Muscle of arm (tissue), 14 donors: ENCODE results near the gene MTFP1. TPM values are rescaled to one million over a fixed set of nuclear protein-coding genes. Genes with fewer than 3 reads are reported as not detected.
A peak's percentile ranks its signal among the peaks of the same experiment; 100 is the strongest.

Experiments used
- DNase-seq: peaks from one replicate; pipeline ENCODE4 v3.0.0-alpha.2; 2013
- long read RNA-seq, 11 donors: transcript quantifications; one replicate each; lab custom pipeline, GENCODE V29; 2026
- polyA plus RNA-seq, 12 donors: library from polyadenylated mRNA; unstranded; fragments of 120-200 nt; gene quantifications; one replicate each; pipeline ENCODE4 v1.2.1, GENCODE V29; 2013; ENCODE audit not compliant: insufficient read length in 12 of 12

The MTFP1 gene, protein sequence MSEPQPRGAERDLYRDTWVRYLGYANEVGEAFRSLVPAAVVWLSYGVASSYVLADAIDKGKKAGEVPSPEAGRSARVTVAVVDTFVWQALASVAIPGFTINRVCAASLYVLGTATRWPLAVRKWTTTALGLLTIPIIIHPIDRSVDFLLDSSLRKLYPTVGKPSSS
- polyA plus RNA-seq: 1 to 10 TPM in 10 of 12 donors, not detected in 2; 3.2 to 6.2 (median 5.0) TPM
- long read RNA-seq, donor 1, partial matches to known transcripts: 0 of 2 reads
- long read RNA-seq, donor 1, other reads (novel, unspliced or antisense): 0 of 2 reads
- long read RNA-seq, donor 2, transcript MTFP1-201 (4 exons, 1,370 nt): major isoform, 6 of 8 reads
- long read RNA-seq, donor 2, partial matches to known transcripts: 0 of 8 reads
- long read RNA-seq, donor 2, other reads (novel, unspliced or antisense): 0 of 8 reads
- long read RNA-seq, donor 3, partial matches to known transcripts: 0 of 2 reads
- long read RNA-seq, donor 3, other reads (novel, unspliced or antisense): 0 of 2 reads
- long read RNA-seq, donor 4: 0 reads
- long read RNA-seq, donor 5: 0 reads
- long read RNA-seq, donor 6, partial matches to known transcripts: 0 of 7 reads
- long read RNA-seq, donor 6, other reads (novel, unspliced or antisense): 0 of 7 reads
- long read RNA-seq, donor 7: 0 reads
- long read RNA-seq, donor 8, partial matches to known transcripts: 0 of 3 reads
- long read RNA-seq, donor 8, other reads (novel, unspliced or antisense): 0 of 3 reads
- long read RNA-seq, donor 9, partial matches to known transcripts: 0 of 1 reads
- long read RNA-seq, donor 9, other reads (novel, unspliced or antisense): 0 of 1 reads
- long read RNA-seq, donor 10, partial matches to known transcripts: 0 of 4 reads
- long read RNA-seq, donor 10, other reads (novel, unspliced or antisense): 0 of 4 reads
- long read RNA-seq, donor 11, transcript MTFP1-201 (4 exons, 1,370 nt): major isoform, 6 of 7 reads
- long read RNA-seq, donor 11, partial matches to known transcripts: 0 of 7 reads
- long read RNA-seq, donor 11, other reads (novel, unspliced or antisense): 0 of 7 reads

DNA sequence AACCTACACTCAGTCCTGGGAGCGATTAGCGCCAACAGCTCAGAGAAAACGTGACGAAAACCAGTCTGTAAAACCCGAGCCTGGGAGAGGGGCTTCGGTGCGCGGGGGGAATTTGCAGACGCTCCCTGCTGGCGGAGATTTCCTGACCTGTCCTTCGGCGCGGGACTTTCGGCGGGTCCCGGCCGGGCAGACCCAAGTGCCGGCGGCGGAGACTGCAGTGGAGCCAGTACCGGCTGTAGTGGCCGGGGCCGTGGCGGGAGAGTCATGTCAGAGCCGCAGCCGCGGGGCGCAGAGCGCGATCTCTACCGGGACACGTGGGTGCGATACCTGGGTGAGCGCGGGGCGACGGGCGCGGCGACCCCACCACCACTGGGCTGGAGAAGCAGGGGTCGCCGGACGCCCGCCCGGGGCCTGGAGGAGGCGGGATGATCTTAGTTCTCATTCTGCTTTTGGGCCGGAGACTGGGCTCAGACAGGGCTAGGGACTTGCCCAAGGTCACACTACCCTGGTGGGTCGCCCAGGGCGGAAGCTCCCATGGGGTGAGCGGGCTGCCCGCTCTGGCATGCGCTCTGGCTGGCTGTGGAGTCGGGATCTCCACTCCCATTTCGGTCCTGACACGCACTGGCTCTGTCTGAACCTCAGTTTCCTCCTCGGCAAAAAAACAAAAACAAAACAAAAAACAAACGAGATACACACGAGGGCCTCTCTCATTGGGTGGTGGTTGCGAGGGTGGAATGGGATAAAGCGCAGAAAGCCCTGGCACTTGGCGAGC lies at the start of gene MTFP1:
Gene MTFP1, plus strand, starts transcription at position 153 of the 772 bp plus-strand sequence. Its CDS starts 112 bp downstream, at position 265.
- DNase-seq: peak; percentile 65

DNA sequence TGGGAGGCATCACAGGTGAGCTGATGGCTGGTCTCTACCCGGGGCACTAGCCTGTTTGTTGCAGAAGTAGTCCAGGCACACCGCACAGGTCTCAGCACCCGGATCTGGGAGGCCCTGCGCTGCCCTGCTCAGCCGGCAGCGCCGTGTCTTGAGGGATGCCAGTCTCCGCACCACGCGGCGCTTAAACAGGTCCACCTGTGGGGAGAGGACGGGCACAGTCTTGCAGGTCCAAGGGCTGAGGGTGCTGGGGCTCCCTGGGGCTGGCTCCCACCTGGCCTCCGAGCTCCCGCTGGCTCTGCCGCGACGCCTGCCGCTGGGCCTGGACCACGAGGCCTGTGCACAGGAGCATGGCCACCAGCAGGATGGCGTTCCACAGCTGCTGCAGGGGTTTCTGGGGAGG lies 45.6 kb upstream of the MTFP1 start:
- no peak for DNase-seq

DNA sequence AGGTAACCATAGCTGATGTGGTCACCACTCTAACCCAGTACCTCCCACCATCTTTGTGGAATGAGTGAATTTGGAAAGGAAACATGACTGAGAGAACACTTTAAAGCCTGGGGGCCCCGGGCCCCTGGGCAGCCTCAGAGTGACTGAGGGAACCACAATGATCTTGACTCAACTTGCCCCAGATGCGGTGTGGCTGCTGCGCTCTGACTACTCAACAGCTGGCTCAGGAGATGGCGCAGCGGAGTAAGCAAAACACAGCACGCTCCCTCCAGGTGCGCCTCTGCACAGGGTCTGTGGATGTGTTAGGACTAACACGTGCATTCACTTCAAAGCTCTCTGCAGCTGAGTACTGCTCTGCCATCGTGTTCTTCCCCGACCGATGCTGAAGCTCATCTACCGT lies 44.3 kb upstream of the MTFP1 start:
- DNase-seq: no peak

DNA sequence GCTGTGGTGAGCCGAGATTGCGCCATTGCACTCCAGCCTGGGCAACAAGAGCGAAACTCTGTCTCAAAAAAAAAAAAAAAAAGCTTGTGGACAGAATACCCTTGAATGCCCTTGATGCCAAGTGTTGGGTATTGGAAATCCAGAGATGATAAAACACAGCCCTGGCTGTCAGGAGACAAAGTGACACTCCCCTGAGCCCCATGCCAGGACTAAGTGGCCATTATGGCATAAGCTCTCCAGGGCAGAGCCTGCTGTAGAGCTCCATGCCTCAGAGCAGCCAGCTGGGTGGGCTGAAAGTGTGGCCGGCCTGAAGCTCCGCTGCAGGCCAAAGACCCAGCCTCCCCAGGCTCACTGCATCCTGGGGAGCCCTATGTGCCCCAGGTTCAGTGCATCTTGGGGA lies 43.2 kb upstream of the MTFP1 start:
- DNase-seq: no peak

GRCh38 chr22:30383061-30383460 lies 42.5 kb upstream of the MTFP1 start:
- no peak for DNase-seq

GRCh38 chr22:30385942-30386341 lies 39.6 kb upstream of the MTFP1 start:
- no peak for DNase-seq

- no peak for DNase-seq
Measured at GRCh38 chr22:30386608-30386959, 39.0 kb upstream of the MTFP1 start.

GRCh38 chr22:30386960-30387827 lies 38.4 kb upstream of the MTFP1 start, which contains the start of gene RNF215:
Gene RNF215, minus strand, starts transcription at chr22:30387411. Its CDS starts 98 bp downstream, at chr22:30387313.
- DNase-seq: peak; percentile 84

GRCh38 chr22:30390974-30391691 lies 34.4 kb upstream of the MTFP1 start:
- DNase-seq: no peak

GRCh38 chr22:30392661-30393321 lies 32.8 kb upstream of the MTFP1 start:
- no peak for DNase-seq

- no peak for DNase-seq
Measured at GRCh38 chr22:30393322-30393680, 32.3 kb upstream of the MTFP1 start.

GRCh38 chr22:30393885-30394284 lies 31.7 kb upstream of the MTFP1 start:
- DNase-seq: no peak

GRCh38 chr22:30396871-30397655 lies 28.5 kb upstream of the MTFP1 start, which contains the start of gene SEC14L2:
Gene SEC14L2, plus strand, starts transcription at chr22:30397018. Its CDS starts 99 bp downstream, at chr22:30397117.
- peak; percentile 42 for DNase-seq

DNA sequence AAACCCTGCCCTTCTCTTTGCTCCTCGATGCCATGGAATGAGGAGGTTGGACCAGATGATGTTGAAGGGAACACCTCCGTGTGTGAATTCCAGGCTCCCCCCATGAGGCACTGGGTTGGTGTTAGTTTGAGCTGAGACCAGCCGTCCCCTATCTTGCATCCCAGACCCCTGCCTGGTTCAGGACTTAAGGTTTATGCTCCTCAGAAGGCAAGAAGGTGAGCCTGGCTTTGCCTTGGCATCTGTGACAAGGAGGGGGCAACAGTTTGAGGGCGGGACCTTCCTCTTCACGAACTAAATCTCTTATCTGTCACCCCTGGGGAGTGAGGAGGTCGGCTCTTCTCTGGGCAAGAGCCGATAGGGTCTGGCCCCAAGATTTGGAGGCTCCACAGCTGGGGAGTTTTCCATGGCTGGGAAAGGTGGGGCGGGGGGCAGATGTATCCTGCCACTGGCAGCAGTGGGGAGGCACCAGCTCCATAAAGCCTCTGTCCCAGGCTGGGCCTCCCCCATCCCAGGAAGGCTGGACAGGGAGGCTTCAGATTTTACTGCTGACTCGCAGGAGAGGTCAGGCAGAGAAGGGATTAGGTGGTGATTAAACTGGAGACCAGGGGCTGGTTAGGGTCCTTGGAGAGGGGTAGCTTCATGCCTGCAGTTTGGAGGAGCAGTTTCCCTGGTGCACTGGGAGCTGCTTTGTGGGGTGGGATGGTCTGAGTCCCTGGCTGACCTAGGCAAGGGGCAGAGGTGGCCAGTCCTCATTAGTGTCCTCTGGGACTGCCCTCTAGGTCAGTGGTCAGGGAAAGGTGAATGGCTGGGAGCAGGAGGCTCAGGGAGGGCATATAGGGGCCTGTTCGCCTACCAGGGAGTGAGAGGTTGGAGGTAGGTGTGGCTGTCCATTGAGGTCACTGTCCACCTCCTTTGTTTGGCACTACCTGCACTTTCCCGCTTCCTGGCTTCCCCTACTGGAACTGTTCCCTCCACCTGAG lies 27.6 kb upstream of the MTFP1 start:
- no peak for DNase-seq

- DNase-seq: no peak
Measured at GRCh38 chr22:30398685-30399680, 26.6 kb upstream of the MTFP1 start.

DNA sequence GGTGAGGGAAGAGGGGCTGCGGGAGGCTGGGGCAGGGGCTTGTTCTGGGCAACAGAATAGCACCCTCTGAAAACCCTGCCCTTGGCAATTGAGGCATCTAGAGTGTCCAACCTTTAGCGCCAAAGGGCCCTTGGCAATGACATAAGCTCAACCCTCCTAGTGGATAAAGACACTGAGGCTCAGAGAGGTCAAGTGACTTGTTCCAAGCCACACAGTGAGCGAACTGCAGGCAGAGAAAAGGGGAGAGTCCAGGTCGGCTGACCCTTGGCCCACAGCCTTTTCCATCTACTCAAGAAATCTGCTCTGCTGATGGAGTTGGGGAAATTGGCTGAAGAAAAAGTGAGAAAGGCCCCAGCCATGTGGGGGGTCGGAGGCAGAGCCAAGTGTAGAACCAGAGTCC lies 25.9 kb upstream of the MTFP1 start:
- DNase-seq: no peak
